NCI-H526 (cell line): ENCODE data around the gene RAB19.
"Not testable (repeated sequence)": the region's sequence is repeated elsewhere in the genome, so short reads cannot be mapped to it uniquely, and the experiment has no call there.

Source experiments
- DNase-seq, 2 experiments: peaks; one replicate each; lab custom pipeline; 2025; lab: John Stamatoyannopoulos, UW

The RAB19 gene

DNA sequence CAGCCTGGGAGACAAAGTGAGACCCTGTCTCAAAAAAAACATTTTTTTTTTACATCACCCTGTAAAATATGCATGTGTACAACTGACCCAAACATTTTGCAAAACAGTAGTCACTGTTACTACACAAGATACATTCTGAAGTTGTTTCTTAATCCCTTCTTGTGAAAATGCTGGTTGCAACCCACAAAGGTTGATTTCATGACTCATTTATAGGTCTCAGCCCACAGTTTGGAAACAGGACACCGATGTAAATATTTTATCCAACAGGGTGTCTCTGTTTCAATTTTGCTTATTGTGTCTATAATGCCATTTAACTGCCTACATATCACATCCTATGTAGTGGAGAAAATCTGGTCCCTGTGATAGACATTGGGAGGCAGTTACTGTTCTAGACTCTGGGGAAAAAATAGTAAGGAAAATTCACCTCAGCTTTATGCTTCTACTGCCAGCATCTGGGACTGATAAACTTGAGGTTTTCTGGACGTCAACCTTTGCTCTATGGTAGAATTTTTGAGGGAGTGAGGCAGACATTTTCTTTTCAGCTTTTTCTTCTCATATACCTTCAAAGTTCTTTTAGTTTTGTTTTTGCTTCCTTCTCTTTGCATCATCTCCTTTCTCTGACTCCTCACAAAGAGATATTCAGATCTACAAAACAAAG, 1.6 kb upstream of the RAB19 start:
- DNase-seq = no peak

DNA sequence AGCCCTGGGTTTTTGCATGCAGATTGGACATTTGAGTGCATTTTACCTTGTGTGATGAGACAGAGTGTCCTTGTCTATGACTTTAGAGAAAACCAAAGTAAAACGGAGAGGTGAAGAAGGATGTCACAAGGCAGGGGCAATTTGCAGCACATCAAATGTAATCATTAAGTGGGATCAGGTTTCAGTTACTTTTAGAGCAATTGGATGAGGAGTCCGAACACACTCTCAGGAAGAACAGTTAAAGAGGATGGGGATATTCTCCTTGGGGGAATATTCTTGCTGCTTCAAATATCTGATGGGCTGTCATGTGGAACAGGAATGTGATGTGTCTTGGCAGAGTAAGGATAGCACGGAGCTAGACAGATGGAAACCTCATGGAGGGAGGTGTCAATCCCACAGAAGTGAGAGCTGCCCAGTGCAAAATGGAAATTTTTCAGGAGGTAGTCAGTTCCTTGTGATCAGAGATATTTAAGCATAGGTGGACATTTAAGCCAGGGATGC, 757 bp downstream of the RAB19 start:
- peak; percentile 44 to 56 for DNase-seq

DNA sequence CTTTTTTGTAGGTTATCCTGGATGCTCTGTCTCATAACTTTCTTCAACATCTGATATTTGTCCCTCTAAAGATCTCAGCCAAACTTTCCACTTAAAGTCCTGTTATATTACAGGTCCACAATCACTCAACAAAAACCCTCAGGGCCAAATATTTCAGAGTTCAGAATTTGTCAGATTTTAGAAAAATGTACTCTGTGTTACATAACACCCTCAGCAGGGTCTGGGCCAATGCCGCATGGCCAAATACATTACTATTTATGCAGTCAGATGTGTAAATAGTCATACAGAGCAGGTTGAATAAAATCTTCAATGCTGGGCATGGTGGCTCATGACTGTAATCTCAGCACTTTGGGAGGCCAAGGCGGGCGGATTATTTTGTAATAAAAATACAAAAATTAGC, 11.5 kb downstream of the RAB19 start:
- no peak for DNase-seq

DNA sequence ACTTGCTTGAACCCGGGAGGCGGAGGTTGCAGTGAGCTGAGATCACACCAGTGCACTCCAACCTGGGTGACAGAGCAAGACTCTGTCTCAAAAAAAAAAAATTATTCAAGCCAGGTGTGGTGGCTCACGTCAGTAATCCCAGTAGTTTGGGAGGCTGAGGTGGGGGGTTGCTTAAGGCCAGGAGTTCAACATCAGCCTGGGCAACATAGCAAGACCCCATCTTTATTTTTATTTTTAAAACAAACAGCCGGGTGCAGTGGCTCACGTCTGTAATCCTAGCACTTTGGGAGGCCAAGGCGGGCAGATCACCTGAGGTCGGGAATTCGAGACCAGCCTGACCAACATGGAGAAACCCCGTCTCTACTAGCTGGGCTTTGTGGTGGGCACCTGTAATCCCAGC, 12.0 kb downstream of the RAB19 start:
- not testable (repeated sequence) for DNase-seq

DNA sequence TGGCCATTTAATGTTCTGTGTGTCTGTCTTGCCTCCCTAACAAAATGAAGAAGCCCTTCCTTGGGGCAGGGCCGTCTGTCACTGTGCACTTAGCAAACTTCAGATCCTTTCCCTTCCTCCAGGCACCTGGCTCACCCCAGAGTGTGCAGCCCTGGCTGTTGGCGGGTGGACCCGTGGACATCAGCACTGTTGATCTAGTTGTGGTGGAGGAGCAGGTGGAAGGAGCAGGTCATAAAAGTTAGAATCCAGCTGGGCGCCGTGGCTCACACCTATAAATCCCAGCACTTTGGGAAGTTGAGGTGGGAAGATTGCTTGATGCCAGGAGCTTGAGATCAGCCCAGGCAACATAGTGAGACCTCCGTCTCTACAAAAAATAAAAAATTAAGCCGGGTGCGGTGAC, 12.7 kb downstream of the RAB19 start:
- no peak for DNase-seq

DNA sequence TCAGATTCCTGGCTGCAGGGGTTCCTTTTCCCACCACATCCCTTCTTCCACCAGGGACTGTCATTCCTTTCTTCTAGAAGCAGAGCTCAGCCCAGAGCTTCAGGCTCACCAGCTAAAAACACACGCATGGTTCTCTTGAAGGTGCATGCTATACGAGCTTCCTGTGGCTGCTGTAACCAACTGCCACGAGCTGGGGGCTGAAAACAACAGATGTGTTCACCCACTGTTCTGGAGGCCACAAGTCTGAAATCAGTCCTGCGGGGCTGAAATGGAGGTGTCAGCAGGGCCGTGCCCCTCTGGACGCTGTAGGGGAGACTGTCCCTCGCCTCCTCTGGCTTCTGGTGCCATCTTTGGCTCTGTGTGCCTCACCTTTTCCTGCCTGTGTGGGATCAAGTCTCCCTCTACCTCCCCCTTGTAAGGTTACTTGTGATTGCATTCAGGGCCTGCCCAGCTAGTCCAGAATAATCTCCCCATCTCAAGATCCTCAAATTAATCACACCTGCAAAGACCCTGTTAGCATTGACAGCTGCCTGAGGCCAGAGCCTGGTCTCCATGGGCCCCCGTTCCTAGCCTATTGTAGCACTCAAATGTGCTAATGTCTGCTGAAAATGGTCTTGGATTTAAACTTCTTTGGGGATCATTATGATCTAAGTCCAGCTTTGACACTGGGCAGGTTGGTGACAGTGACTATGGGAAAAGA, 13.7 kb downstream of the RAB19 start:
- DNase-seq = no peak

DNA sequence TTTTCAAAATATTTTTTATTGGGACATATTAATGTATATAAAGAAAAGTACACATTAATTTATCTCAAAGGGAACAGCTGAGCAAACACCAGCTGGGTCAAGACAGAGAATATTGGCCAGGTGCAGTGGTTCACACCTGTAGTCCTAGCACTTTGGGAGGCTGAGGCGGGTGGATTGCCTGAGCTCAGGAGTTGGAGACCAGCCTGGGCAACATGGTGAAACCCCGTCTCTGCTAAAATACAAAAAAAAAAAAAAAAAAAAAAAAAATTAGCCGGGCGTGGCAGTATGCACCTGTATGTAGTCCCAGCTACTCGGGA, 14.3 kb downstream of the RAB19 start:
- DNase-seq = not testable (repeated sequence)

DNA sequence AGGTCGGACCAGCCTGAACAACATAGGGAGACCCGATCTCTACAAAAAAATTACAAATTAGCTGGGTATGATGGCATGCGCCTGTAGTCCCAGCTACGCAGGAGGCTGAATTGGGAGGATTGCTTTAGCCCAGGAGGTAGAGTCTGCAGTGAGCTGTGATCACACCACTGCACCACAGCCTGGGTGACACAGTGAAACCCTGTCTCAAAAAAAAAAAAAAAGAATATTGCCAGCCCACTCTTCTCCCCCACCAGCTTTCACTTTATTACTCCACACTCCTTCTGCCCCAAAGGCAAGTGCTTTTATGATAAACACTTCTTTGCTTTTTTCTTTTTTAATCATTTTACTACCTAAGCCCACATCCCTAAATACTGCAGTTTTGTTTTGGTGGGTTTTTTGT, 14.8 kb downstream of the RAB19 start:
- DNase-seq = no peak

DNA sequence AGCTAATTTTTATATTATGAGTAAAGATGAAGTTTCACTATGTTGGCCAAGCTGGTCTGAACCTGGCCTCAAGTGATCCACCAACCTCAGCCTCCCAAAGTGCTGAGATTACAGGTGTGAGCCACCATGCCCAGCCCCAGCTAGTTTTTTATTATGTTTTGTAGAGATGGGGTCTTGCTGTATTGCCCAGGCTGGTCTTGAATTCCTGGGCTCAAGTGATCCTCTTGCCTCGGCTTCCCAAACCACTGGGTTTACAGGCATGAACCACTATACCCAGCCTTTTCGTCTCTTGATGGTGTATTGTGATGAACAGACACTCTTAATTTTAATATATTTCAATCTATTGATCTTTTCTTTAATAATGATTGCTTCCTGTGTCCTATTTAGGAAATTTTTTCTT, 17.7 kb downstream of the RAB19 start:
- no peak for DNase-seq

DNA sequence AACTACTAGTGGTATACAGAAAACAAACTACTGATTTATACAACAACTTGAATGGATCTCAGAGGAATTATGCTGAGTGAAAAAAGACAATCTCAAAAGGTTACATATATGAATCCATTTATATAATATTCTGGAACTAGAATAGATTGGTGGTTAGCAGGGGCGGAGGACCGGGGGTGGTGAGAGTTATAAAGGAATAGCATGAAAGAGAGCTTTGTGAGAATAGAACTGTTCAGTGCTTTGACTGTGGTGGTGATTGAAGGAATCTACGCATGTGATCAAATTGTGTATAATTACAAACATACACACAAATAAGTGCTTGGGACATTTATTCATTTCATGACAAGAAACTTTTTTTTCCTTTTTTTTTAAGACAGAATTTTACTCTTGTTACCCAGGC, 19.6 kb downstream of the RAB19 start:
- DNase-seq = no peak

DNA sequence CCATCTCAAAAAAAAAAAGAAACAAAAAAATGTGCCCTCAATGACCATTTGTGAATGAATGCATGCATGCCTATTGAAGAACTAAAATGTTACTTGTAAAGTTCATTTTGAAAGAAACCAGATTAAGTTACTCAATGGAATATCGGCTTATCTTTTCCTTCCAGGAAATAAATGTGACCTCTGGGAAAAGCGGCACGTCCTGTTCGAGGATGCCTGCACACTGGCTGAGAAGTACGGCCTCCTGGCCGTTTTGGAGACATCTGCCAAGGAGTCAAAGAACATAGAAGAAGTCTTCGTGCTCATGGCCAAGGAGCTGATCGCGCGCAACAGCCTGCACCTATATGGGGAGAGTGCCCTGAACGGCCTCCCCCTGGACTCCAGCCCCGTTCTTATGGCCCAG, 21.9 kb downstream of the RAB19 start:
- no peak for DNase-seq

DNA sequence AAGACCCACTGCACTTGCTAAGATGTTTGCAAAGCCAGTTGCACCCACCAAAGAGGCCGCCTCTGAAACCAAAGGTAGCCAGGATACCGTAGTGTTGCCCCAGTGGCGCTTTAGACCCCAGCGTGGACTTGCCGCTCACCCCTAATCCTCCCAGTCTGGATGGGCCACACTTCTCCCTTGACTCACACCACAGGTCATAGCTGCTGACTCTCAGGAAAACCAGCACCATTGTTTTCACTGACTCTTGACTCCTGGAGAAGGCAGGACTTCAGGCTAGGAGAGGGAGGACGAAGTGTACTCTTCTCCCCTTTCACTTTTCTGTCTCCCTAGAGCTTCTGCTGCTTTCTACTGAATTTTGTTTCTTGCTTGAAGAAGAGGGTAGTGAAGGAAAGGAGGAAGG, 22.3 kb downstream of the RAB19 start:
- DNase-seq = no peak

DNA sequence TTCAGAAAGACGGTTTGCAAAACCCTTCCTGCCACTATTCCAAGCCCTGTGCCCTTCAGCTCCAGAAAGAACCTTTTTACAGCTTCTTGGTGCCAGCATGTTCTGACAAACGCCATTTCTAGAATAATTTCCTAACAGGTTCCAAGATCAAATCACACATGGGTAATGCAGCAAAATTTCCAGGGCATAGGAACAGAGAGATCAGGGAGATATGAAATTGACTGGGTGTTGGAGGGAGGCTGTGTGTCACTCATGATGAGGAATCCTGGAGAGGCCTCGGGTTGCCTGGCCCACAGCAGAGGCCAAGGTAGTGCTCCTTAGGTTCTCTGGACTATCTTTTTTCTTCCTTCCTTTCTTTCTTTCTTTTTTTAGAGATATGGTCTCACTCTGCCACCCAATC, 29.5 kb downstream of the RAB19 start:
- DNase-seq = no peak

DNA sequence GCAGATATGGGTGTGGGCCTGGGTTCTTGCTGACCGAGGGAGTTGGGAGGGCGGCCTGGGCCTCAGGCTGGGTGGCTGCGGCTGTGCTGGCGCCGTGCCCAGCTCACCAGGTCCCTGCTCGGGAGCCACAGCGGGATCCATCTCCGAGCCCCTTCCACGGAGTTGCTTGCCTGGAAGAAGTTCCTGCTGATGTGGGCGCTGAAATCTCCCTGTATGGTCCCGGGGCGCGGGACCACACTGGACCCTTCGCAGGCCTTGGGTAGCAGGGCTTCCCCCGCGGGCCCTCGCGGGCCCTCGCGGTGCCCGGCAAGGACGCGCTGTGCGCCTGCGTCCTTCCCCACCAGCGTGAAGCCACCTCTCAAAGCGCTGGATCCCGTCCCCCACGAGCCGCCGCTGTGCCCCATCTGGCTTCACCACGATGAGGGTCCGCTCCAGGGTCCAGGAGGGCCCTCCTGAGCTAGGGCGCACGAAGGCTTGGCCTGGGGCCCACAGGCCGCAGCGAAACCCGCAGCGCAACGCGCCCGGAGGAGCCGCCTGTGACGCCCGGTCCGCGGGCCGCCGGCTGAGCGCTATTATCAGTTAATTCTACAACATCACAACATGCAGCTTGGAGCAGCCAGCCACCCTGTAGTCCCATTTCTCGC, 31.5 kb downstream of the RAB19 start:
- no peak for DNase-seq

DNA sequence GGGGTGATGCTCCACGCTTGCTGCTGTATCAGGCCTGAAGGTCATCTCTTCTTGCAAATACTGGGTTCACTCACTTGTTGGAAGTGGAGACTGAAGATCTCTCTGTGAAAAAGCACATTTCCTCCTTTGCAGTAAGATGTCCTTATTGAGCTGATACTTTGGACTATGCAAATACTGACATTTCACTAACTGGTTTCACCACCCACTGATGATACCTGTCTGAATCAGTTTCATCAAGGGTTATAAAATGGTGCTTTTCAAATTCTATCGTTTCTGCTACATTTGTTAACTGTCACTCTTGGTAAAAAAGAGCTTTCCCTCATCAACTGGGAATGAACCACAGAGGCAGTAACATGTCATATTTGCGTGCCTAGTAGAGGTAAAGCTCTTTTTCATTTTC, 35.5 kb downstream of the RAB19 start:
- DNase-seq = peak; percentile 17 to 18

DNA sequence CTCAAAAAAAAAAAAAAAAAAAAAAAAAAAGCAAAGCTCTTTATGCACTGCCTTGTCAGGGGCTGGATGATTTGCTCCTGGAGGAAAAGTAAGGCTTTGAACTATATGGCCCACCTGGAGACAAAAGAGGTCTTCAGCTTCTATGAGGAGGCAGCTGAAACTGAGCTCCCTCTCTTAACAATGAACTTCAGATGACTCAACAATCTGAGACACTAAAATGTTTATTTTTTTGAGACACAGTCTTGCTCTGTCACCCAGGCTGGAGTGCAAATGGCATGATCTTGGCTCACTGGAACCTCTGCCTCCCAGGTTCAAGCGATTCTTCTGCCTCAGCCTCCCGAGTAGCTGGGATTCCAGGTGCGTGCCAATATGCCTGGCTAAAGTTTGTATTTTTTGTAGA, 36.7 kb downstream of the RAB19 start:
- no peak for DNase-seq

DNA sequence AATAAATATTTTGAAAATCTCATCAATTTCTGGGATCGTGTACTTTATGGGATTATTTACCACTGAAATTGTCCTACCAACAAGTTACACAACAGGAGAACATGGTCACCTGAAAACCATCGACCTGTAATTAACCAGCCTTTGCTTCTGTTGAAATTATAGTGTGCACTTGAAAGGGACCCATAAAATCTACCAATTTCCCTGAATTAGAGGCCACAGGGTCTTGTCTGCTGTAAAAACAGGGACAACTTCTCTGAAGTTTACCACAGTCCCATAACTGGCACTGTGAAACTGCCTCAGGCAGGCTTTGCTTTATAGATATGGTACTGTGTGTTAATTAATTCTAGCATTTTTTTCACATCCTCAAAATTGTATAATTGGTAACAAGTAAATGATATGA, 37.7 kb downstream of the RAB19 start:
- no peak for DNase-seq

DNA sequence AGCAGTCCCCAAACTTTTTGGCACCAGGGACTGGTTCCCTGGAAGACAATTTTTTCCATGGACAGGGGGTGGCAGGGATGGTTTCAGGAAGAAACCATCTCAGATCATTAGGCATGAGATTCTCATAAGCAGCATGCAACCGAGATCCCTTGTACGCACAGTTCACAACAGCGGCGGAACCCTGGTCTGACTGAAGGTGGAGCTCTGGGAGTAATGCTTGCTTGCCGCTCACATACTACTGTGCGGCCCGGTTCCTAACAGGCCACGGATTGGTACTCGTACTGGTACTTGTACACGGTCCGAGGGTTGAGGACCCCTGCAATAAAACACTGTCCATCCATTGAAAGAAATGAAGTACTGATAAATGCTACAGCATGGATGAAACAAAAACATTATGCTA, 42.6 kb downstream of the RAB19 start:
- no peak for DNase-seq

DNA sequence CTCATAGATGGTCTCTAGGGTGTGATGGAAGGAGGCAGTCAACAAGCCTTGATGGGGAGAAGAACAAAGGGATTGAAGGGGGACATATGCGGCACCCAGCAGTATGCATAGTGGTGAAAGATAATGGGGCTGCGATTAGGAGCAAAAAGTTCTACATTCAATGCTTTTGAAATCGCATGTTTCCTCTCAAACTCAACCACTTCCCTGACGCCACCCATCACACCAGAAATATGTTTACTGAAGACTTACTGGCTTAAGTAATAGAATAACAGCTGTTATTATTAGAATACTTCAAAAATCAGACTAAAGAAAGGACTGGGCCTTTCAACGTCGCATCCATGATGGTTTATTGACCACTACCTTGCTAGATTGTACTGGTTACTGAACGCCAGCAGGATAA, 44.0 kb downstream of the RAB19 start:
- no peak for DNase-seq

DNA sequence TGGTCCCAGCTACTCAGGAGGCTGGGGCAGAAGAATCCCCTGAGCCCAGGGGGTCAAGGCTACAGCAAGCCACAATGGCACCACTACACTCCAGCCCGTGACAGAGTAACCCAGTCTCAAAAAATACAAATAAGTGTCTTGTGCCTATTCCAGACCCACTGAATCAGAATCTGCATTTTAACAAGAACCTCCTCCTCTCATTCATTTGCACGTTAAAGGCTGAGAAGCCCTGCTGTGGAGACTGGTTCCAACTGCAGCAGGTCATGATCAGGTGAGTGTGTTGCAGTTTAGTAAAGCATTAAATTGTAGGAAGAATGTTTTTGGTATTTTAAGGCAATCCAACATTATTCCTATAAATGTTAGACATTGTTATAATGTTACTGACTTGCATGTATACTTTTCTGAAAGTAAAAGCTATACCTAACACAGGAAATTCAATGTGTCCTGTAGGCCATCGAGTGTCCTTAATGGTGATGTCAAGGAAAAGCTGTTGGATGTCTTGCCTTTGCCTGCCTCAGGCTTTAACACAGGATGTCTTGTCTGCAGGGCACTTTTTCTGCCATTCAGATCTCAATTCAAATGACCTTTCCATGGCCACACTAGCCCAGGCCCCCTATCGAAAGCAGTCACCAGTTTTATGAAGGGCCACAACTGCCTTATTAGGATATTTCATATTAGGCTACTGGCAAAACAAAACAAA, 45.1 kb downstream of the RAB19 start:
- no peak for DNase-seq

DNA sequence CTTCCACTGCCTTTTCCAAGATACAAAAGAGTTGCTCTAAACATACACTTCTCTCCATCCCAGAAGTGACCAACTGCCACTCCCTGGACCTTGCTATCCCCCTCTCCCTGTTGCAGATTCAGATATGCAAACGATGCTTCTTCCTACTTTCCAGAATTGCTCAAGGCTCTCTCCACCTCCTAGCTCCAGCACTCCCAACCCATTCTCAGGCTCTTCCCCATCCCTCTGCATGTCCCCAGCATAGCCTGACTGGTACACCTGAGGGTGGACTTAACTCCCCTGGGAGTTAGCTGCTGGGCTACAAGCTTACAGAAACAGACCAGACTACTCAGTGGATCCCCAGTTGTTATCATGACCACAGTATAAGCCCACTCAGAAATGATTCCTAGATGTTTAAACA, 47.9 kb downstream of the RAB19 start:
- peak in 1 of 2 experiments; percentile 18 for DNase-seq

DNA sequence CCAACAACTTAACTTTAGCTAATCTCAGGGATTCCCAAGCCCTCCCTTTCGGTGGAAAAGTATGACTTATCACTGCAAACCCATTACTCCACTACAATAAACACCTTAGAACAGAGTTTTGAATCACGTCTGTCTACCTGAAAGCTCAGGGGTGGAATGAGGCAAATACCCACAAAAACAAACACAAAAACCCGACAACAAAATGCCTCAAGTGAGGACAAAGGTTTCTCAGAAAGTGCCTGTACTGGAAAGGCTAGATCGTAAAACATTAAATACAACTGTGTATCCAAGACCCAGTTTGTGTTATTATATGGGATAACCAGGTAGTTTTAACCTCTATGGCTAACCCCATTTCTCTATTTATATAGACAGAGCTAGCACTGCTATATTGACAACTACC, 49.4 kb downstream of the RAB19 start:
- no peak for DNase-seq
